ENCODE measurements around the gene ZGRF1.

GRCh38 chr4:112593438-112594133 is 43.1 kb downstream of the ZGRF1 start:
- TF ChIP-seq ARID3A (IDR thresholded peaks at IDR 0.05; ENCODE audit: borderline replicate concordance, low read depth, low read length) (no peak), CTCF (IDR thresholded peaks at IDR 0.05 in 2 of 3, conservative IDR thresholded peaks at IDR 0.05 in 1 of 3; ENCODE audit: insufficient read depth in 2 of 3, low read depth in 1 of 3, low read length in 3 of 3) (no peak), REST (IDR thresholded peaks at IDR 0.05; ENCODE audit: borderline replicate concordance) (no peak), REST (CRISPR knock-in tag; IDR thresholded peaks at IDR 0.05; ENCODE audit: low read depth) (no peak), KLF1 (tag; IDR thresholded peaks at IDR 0.05) (no peak), PTRF (tag; IDR thresholded peaks at IDR 0.05) (no peak), LEF1 (IDR thresholded peaks at IDR 0.05) (no peak), EP300 (IDR thresholded peaks at IDR 0.05; ENCODE audit: low read length) (no peak), NR4A1 (CRISPR knock-in tag; IDR thresholded peaks at IDR 0.05) (no peak), NR4A1 (tag; IDR thresholded peaks at IDR 0.05) (no peak), EZH2 (IDR thresholded peaks at IDR 0.05; ENCODE audit: borderline replicate concordance, low read depth, low read length) (no peak)
- TF ChIP-seq, protein P1, sequence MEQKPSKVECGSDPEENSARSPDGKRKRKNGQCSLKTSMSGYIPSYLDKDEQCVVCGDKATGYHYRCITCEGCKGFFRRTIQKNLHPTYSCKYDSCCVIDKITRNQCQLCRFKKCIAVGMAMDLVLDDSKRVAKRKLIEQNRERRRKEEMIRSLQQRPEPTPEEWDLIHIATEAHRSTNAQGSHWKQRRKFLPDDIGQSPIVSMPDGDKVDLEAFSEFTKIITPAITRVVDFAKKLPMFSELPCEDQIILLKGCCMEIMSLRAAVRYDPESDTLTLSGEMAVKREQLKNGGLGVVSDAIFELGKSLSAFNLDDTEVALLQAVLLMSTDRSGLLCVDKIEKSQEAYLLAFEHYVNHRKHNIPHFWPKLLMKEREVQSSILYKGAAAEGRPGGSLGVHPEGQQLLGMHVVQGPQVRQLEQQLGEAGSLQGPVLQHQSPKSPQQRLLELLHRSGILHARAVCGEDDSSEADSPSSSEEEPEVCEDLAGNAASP (IDR thresholded peaks at IDR 0.05) = no peak
- TF ChIP-seq, protein P2, sequence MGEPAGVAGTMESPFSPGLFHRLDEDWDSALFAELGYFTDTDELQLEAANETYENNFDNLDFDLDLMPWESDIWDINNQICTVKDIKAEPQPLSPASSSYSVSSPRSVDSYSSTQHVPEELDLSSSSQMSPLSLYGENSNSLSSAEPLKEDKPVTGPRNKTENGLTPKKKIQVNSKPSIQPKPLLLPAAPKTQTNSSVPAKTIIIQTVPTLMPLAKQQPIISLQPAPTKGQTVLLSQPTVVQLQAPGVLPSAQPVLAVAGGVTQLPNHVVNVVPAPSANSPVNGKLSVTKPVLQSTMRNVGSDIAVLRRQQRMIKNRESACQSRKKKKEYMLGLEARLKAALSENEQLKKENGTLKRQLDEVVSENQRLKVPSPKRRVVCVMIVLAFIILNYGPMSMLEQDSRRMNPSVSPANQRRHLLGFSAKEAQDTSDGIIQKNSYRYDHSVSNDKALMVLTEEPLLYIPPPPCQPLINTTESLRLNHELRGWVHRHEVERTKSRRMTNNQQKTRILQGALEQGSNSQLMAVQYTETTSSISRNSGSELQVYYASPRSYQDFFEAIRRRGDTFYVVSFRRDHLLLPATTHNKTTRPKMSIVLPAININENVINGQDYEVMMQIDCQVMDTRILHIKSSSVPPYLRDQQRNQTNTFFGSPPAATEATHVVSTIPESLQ (CRISPR knock-in tag; IDR thresholded peaks at IDR 0.05) = no peak
